GM12892 (cell line): ENCODE measurements around the gene RNF225.
A peak's percentile ranks its signal among the peaks of the same experiment; 100 is the strongest.

Experiments used
- POLR2A ChIP-seq: IDR thresholded peaks from 2 replicates; pipeline ENCODE4 v1.6.1; 2011; ENCODE audit warnings: low read depth, low read length, control low read depth
- POLR2AphosphoS5 ChIP-seq: IDR thresholded peaks from 2 replicates; pipeline ENCODE4 v1.6.1; 2011; ENCODE audit warnings: low read depth, low read length, control low read depth

- 0 out of 2 replicates have a peak, but pooled peaks have one; percentile 40 for TF ChIP-seq POLR2A
- TF ChIP-seq POLR2AphosphoS5 = no peak
Measured at GRCh38 chr19:58354478-58355030, 40.9 kb upstream of the RNF225 start.
